Non-pigmented ciliary epithelial cell (primary cell): ENCODE measurements around the gene ENTHD1.

Experiments
- DNase-seq: peaks from one replicate; pipeline ENCODE4 v3.0.0-alpha.2; 2010; ENCODE audit warnings: low read depth

ENTHD1 gene

GRCh38 chr22:39731481-39731880, 162.1 kb downstream of the ENTHD1 start:
- no peak for DNase-seq

- DNase-seq, result no peak
Observed at GRCh38 chr22:39729141-39729934, 164.2 kb downstream of the ENTHD1 start.

GRCh38 chr22:39728236-39728860, 165.2 kb downstream of the ENTHD1 start:
- DNase-seq, result no peak

- no peak for DNase-seq
Observed at GRCh38 chr22:39727541-39727940, 166.0 kb downstream of the ENTHD1 start.

GRCh38 chr22:39725351-39726035, 168.1 kb downstream of the ENTHD1 start:
- DNase-seq, result no peak

- no peak for DNase-seq
Observed at GRCh38 chr22:39724857-39725256, 168.7 kb downstream of the ENTHD1 start.

- DNase-seq, result no peak
Observed at GRCh38 chr22:39724390-39724789, 169.2 kb downstream of the ENTHD1 start.

GRCh38 chr22:39723899-39724351, 169.6 kb downstream of the ENTHD1 start:
- DNase-seq, result peak; percentile 11

- DNase-seq, result no peak
Observed at GRCh38 chr22:39723463-39723862, 170.1 kb downstream of the ENTHD1 start.

- DNase-seq, result no peak
Observed at GRCh38 chr22:39722501-39722900, 171.1 kb downstream of the ENTHD1 start.

- DNase-seq, result no peak
Observed at GRCh38 chr22:39722032-39722325, 171.6 kb downstream of the ENTHD1 start.

- no peak for DNase-seq
Observed at GRCh38 chr22:39721206-39722031, 172.1 kb downstream of the ENTHD1 start.

GRCh38 chr22:39719559-39720450, 173.8 kb downstream of the ENTHD1 start:
- no peak for DNase-seq

GRCh38 chr22:39718921-39719475, 174.6 kb downstream of the ENTHD1 start:
- no peak for DNase-seq

GRCh38 chr22:39718206-39718605, 175.4 kb downstream of the ENTHD1 start:
- no peak for DNase-seq

GRCh38 chr22:39717099-39717498, 176.5 kb downstream of the ENTHD1 start:
- DNase-seq, result no peak

- no peak for DNase-seq
Observed at GRCh38 chr22:39716534-39716933, 177.0 kb downstream of the ENTHD1 start.

- DNase-seq, result no peak
Observed at GRCh38 chr22:39715778-39716495, 177.6 kb downstream of the ENTHD1 start.

GRCh38 chr22:39714321-39714720, 179.2 kb downstream of the ENTHD1 start:
- no peak for DNase-seq

GRCh38 chr22:39713799-39714290, 179.7 kb downstream of the ENTHD1 start:
- DNase-seq, result no peak
